MM.1S (cell line): ENCODE data around the gene CEP72.

Source experiments
- DNase-seq: peaks from one replicate; pipeline ENCODE4 v3.0.0-alpha.2; 2015
- H2AFZ ChIP-seq: fragments of 300-600 bp; sonication (generic); 2 replicates; pipeline ENCODE4 v1.6.0; 2016; ENCODE audit warnings: antibody characterized with exemption, low read length
- H3F3A ChIP-seq: fragments of 300-600 bp; sonication (generic); 2 replicates; pipeline ENCODE4 v1.6.1; 2016; ENCODE audit warnings: mild to moderate bottlenecking, antibody characterized with exemption, low read length, moderate library complexity, mixed read lengths; ENCODE audit not compliant: insufficient read depth
- H3K27ac ChIP-seq: fragments of 300-600 bp; sonication (generic); 2 replicates; pipeline ENCODE4 v1.5.1; 2016; ENCODE audit warnings: mild to moderate bottlenecking, low read length
- H3K27me3 ChIP-seq: fragments of 300-600 bp; sonication (generic); replicated peaks from 2 replicates; pipeline ENCODE4 v1.6.0; 2016; ENCODE audit warnings: low read length; ENCODE audit not compliant: insufficient read depth
- H3K36me3 ChIP-seq: fragments of 300-600 bp; sonication (generic); replicated peaks from 2 replicates; pipeline ENCODE4 v1.6.1; 2016; ENCODE audit warnings: mild to moderate bottlenecking, low read length, mixed read lengths; ENCODE audit not compliant: insufficient read depth
- H3K4me1 ChIP-seq: fragments of 300-600 bp; sonication (generic); 2 replicates; pipeline ENCODE4 v1.6.1; 2016; ENCODE audit warnings: low read length, mixed read lengths
- H3K4me2 ChIP-seq: fragments of 300-600 bp; sonication (generic); 2 replicates; pipeline ENCODE4 v1.6.0; 2016; ENCODE audit warnings: low read depth, low read length
- H3K4me3 ChIP-seq: fragments of 300-600 bp; sonication (generic); 2 replicates; pipeline ENCODE4 v1.5.1; 2016; ENCODE audit warnings: low read length, mixed read lengths
- H3K79me2 ChIP-seq: fragments of 300-600 bp; sonication (generic); 2 replicates; pipeline ENCODE4 v1.6.1; 2016; ENCODE audit warnings: mixed run types, low read length, mixed read lengths
- H3K9ac ChIP-seq: fragments of 300-600 bp; sonication (generic); 2 replicates; pipeline ENCODE4 v1.6.1; 2016; ENCODE audit warnings: low read length, mixed read lengths
- H3K9me2 ChIP-seq: fragments of 300-600 bp; sonication (generic); replicated peaks from 2 replicates; pipeline ENCODE4 v1.6.1; 2016; ENCODE audit warnings: mild to moderate bottlenecking, low read length, mixed read lengths; ENCODE audit not compliant: insufficient read depth
- H3K9me3 ChIP-seq: fragments of 300-600 bp; sonication (generic); replicated peaks from 2 replicates; pipeline ENCODE4 v1.6.1; 2016; ENCODE audit warnings: mild to moderate bottlenecking, low read length, mixed read lengths; ENCODE audit not compliant: insufficient read depth
- H4K20me1 ChIP-seq: fragments of 300-600 bp; sonication (generic); 2 replicates; pipeline ENCODE4 v1.6.1; 2016; ENCODE audit warnings: mild to moderate bottlenecking, low read length, moderate library complexity, mixed read lengths; ENCODE audit not compliant: insufficient read depth
- EZH2 ChIP-seq: fragments of 300-600 bp; sonication (generic); optimal IDR thresholded peaks from 2 replicates; pipeline ENCODE3; 2017; ENCODE audit warnings: low read depth, mild to moderate bottlenecking, antibody characterized with exemption, low read length, mixed read lengths
- EZH2phosphoT487 ChIP-seq: fragments of 300-600 bp; sonication (generic); IDR thresholded peaks from 2 replicates; pipeline ENCODE4 v1.6.1; 2018; ENCODE audit warnings: antibody characterized with exemption, low read length
- TF ChIP-seq, protein P1 (sequence below): fragments of 300-600 bp; sonication (generic); IDR thresholded peaks from 2 replicates; pipeline ENCODE4 v1.5.1; 2016; ENCODE audit warnings: antibody characterized with exemption, low read length, mixed read lengths

The CEP72 gene

DNA sequence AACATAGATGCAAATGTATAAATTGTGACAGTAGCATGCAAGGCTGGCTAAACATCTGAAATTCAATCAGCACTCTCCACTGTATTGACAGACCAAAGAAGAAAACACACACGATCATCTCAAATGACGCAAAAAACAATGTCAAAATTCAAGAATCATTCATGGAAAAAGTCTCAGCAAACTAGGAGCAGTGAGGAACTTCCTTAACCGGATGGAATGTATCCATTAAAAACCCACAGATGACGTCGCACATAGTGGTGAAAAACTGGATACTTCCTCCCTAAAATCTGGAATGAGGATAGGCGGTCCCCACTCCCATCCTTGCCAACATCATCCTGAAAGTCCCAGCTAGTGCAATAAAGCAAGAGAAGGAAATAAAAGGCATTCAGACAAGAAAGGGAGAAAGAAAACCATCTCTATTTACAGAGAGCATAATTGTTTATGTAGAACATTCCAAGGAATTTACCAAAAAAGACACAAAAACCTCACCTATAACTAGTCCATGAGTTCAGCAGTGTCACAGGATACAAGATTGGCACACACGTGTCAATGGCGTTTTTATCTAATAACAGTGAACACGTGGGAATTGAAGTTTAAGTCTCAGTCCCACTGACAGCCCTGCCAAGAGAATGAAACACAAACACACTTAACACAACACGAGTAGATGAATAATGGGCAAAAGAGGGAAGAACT is 14.1 kb upstream of the CEP72 start:
- no peak overlapping the region for H2AFZ ChIP-seq

DNA sequence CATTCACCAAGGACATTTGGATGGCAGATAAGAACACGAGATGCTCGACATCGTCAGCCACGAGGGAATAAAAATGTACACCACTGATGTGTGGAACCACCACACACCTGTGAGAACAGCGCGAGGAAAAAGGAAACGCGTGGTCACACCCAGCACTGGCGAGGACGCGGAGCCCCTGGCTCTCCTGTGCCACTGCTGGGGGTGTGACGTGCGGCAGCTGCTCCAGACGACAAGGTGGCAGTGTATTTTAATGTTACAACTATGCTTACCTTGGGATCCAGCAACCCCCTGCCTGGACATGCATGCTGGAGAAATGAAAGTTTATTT is 13.6 kb upstream of the CEP72 start:
- no peak overlapping the region for H2AFZ ChIP-seq
- no peak for DNase-seq
- no peaks in the 10 kb centered on the region for H3F3A ChIP-seq
- H3K9me3 ChIP-seq, result no peaks in the 10 kb centered on the region
- no peaks in the 10 kb centered on the region for H4K20me1 ChIP-seq
- TF ChIP-seq, protein P1, sequence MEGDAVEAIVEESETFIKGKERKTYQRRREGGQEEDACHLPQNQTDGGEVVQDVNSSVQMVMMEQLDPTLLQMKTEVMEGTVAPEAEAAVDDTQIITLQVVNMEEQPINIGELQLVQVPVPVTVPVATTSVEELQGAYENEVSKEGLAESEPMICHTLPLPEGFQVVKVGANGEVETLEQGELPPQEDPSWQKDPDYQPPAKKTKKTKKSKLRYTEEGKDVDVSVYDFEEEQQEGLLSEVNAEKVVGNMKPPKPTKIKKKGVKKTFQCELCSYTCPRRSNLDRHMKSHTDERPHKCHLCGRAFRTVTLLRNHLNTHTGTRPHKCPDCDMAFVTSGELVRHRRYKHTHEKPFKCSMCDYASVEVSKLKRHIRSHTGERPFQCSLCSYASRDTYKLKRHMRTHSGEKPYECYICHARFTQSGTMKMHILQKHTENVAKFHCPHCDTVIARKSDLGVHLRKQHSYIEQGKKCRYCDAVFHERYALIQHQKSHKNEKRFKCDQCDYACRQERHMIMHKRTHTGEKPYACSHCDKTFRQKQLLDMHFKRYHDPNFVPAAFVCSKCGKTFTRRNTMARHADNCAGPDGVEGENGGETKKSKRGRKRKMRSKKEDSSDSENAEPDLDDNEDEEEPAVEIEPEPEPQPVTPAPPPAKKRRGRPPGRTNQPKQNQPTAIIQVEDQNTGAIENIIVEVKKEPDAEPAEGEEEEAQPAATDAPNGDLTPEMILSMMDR, result no peak
- no peak for TF ChIP-seq EZH2
- TF ChIP-seq EZH2phosphoT487, result no peak
- H3K4me3 ChIP-seq, result no peak overlapping the region
- no peaks in the 10 kb centered on the region for H3K27me3 ChIP-seq
- H3K27ac ChIP-seq, result no peak overlapping the region
- no peaks in the 10 kb centered on the region for H3K4me1 ChIP-seq
- no peaks in the 10 kb centered on the region for H3K79me2 ChIP-seq
- no peaks in the 10 kb centered on the region for H3K36me3 ChIP-seq
- H3K9ac ChIP-seq, result no peak overlapping the region
- H3K9me2 ChIP-seq, result no peaks in the 10 kb centered on the region
- H3K4me2 ChIP-seq, result no peak overlapping the region

More for the DNA sequence above, 14.1 kb upstream of the CEP72 start:
- Histone ChIP-seq H3K9me2 (no peaks in the 10 kb centered on the region), H3K9me3 (no peaks in the 10 kb centered on the region), H3K27ac (no peak overlapping the region), H3K4me2 (no peak overlapping the region), H3K4me1 (no peaks in the 10 kb centered on the region), H3K4me3 (no peak overlapping the region), H3K36me3 (no peaks in the 10 kb centered on the region), H3F3A (no peaks in the 10 kb centered on the region), H3K27me3 (no peaks in the 10 kb centered on the region), H4K20me1 (no peaks in the 10 kb centered on the region), H3K9ac (no peak overlapping the region), H3K79me2 (no peaks in the 10 kb centered on the region)
- TF ChIP-seq, protein P1, result no peak
- TF ChIP-seq EZH2phosphoT487, result no peak
- TF ChIP-seq EZH2, result no peak
- no peak for DNase-seq

DNA sequence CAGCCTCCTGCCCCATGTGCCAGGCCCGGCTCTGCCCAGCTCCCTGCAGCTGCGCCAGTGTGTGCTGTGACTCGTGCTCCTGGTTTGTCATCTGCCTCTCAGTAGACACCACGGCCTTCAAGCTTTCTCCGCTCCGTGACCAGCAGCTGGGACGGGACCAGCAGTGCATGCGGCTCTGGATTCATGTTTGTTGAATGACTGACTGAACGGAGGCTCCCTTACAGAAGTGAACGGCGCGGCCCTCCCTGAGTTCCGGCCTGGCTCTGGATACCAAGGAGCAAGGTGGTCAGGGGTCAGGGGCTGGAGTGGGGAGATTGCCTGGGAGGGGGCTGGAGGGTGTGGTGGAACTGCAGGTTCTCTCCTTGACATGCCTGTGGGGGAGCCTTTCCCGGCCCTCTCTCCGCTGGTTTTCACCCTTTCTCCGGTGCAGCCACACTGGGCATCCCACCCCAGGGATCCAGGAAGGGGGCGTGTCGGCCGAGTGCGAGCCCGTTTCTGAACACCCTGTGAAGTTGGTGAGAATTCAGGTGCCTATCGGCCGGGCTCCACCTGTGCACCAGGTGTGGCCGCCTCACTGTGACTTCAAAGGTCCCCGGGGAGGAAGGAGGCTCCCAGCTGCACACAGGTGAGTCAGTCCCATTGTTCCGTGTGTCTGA is 11.1 kb upstream of the CEP72 start:
- no peaks in the 10 kb centered on the region for H3K9me2 ChIP-seq
- no peak overlapping the region for H2AFZ ChIP-seq
- no peak overlapping the region for H3K4me2 ChIP-seq
- TF ChIP-seq, protein P1, result no peak
- TF ChIP-seq EZH2 (no peak), EZH2phosphoT487 (no peak)
- no peaks in the 10 kb centered on the region for H3K9me3 ChIP-seq
- no peak overlapping the region for H3K9ac ChIP-seq
- no peak overlapping the region for H3K4me3 ChIP-seq
- no peaks in the 10 kb centered on the region for H3K36me3 ChIP-seq
- H4K20me1 ChIP-seq, result no peaks in the 10 kb centered on the region
- no peak overlapping the region for H3K27ac ChIP-seq
- no peaks in the 10 kb centered on the region for H3F3A ChIP-seq
- no peak for DNase-seq
- no peaks in the 10 kb centered on the region for H3K27me3 ChIP-seq
- no peaks in the 10 kb centered on the region for H3K4me1 ChIP-seq
- H3K79me2 ChIP-seq, result no peaks in the 10 kb centered on the region
